Prostate gland (tissue), 2 donors: ENCODE results near the gene BPTF. TPM values are rescaled to one million over a fixed set of nuclear protein-coding genes. Genes with fewer than 3 reads are reported as not detected.
"Not testable (repeated sequence)": the region's sequence is repeated elsewhere in the genome, so short reads cannot be mapped to it uniquely, and the experiment has no call there.

Experiments
- DNase-seq: peaks from one replicate; pipeline ENCODE4 v3.0.0-alpha.2; 2019; ENCODE audit warnings: low spot score
- H3K27ac ChIP-seq, 2 donors: fragments of 200-600 bp; sonication (generic); 2 replicates each; pipeline ENCODE4 v1.5.1; 2017 to 2019
- H3K27me3 ChIP-seq: fragments of 200-600 bp; sonication (generic); replicated peaks from 2 replicates; pipeline ENCODE4 v1.5.1; 2019; ENCODE audit not compliant: insufficient read depth
- H3K36me3 ChIP-seq, 2 donors: fragments of 200-600 bp; sonication (generic); 1 replicate in 1 of 2; 2 replicates in 1 of 2; pipeline versions ENCODE4 v1.5.1 to v1.8.1; 2017 to 2019
- H3K4me1 ChIP-seq: fragments of 200-600 bp; sonication (generic); replicated peaks from 2 replicates; pipeline ENCODE4 v1.5.1; 2019
- H3K4me3 ChIP-seq, 2 donors: fragments of 200-600 bp; sonication (generic); 2 replicates each; pipeline ENCODE4 v1.5.1; 2017 to 2019
- H3K9me3 ChIP-seq: fragments of 200-600 bp; sonication (generic); 2 replicates; pipeline ENCODE4 v1.5.1; 2017
- POLR2A ChIP-seq: fragments of 450-650 bp; IDR thresholded peaks from one replicate; pipeline ENCODE4 v1.6.1; 2016; ENCODE audit warnings: antibody characterized with exemption, mild to moderate bottlenecking
- POLR2AphosphoS5 ChIP-seq: sonication (generic); formaldehyde crosslinking; IDR thresholded peaks from one replicate; pipeline ENCODE4 v1.6.1; 2017; ENCODE audit warnings: antibody characterized with exemption
- WGBS: methylation state at CpG from one replicate; pipeline ENCODE4 v1.1.5; 2018; 5-methylcytosine and 5-hydroxymethylcytosine counted together
- intact Hi-C: fragments of 100-400 bp; cut with DNase I; formaldehyde crosslinking; loops from one replicate; pipeline ENCODE4 v1.14.2; 2022
- total RNA-seq, 2 donors: library from RNA; depleted of rRNA; stranded (reverse); fragments of >200 nt; gene quantifications; one replicate each; pipeline ENCODE4 v1.1.0, GENCODE V29; 2016
- TF ChIP-seq, protein P1 (sequence below), 4 experiments: fragments of 200-600 bp in 2 of 4; fragments of 450-650 bp in 2 of 4; sonication (generic) in 2 of 4; IDR thresholded peaks; 1 replicate in 3 of 4; 2 replicates in 1 of 4; pipeline ENCODE4 v1.5.1; 2016 to 2019; ENCODE audit warnings: antibody characterized with exemption in 4 of 4, mild to moderate bottlenecking in 2 of 4, moderate library complexity in 2 of 4

Gene BPTF
- total RNA-seq, 2 donors from 2014 or later: 70.5 to 138 TPM

DNA sequence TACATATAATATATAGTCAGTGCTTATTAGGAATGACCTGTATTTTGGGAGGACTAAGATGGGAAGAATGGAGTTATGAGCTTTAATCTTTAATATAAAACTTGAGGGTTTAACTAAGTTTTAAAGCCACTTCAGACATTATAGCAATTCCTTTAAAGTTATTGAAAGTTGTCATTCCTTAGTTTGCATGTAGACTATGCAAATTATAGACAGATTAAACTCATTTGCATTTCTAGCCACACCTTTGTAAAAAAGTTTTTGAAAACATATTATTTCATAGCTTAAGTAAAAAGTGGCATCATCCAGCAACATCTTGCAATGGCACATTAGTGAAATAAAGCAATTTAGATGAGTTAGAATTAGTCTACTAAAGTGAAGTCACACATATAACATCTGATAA, 121.2 kb downstream of the BPTF start:
- Histone ChIP-seq H3K4me1 (peaks cover 3% of the 10 kb centered on the region), H3K9me3 (no peaks in the 10 kb centered on the region), H3K36me3 (peaks cover 3 to 27% of the 10 kb centered on the region in 2 donors), H3K27ac (no peak overlapping the region), H3K27me3 (no peaks in the 10 kb centered on the region), H3K4me3 (no peak overlapping the region)
- TF ChIP-seq POLR2AphosphoS5 (no peak), POLR2A (no peak)
- TF ChIP-seq, protein P1, sequence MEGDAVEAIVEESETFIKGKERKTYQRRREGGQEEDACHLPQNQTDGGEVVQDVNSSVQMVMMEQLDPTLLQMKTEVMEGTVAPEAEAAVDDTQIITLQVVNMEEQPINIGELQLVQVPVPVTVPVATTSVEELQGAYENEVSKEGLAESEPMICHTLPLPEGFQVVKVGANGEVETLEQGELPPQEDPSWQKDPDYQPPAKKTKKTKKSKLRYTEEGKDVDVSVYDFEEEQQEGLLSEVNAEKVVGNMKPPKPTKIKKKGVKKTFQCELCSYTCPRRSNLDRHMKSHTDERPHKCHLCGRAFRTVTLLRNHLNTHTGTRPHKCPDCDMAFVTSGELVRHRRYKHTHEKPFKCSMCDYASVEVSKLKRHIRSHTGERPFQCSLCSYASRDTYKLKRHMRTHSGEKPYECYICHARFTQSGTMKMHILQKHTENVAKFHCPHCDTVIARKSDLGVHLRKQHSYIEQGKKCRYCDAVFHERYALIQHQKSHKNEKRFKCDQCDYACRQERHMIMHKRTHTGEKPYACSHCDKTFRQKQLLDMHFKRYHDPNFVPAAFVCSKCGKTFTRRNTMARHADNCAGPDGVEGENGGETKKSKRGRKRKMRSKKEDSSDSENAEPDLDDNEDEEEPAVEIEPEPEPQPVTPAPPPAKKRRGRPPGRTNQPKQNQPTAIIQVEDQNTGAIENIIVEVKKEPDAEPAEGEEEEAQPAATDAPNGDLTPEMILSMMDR (IDR thresholded peaks at IDR 0.05): no peak
- DNase-seq: no peak
- intact Hi-C loops: no loop called here

- Histone ChIP-seq H3K27me3 (no peaks in the 10 kb centered on the region), H3K27ac (no peak overlapping the region), H3K4me3 (no peak overlapping the region), H3K4me1 (peaks cover 3% of the 10 kb centered on the region), H3K36me3 (peaks cover 3 to 25% of the 10 kb centered on the region in 2 donors), H3K9me3 (no peaks in the 10 kb centered on the region)
- WGBS: 90% methylated on average over 5 of the region's 5 CpGs
- intact Hi-C loops: no loop called here
- TF ChIP-seq, protein P1 (IDR thresholded peaks at IDR 0.05): no peak
- TF ChIP-seq POLR2A (no peak), POLR2AphosphoS5 (no peak)
- no peak for DNase-seq
Measured at GRCh38 chr17:67947325-67947813, 122.1 kb downstream of the BPTF start.

DNA sequence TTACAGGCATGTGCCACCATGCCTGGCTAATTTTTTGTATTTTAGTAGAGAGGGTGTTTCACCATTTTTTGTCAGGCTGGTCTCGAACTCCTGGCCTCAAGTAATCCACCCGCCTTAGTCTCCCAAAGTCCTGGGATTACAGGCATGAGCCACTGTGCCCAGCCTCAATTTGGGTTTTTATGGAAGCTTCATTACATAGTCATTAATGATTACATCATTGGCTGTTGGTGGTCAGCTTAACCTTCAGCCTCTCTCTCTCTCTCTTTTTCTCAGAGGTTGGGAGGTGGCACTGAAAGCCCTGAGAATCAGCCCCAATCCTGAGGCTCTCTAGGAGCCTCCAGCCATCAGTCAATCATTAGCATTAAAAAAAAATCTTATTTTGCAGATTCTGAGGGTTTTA, 125.6 kb downstream of the BPTF start:
- H3K4me3 ChIP-seq: no peak overlapping the region
- H3K4me1 ChIP-seq: peaks cover 3% of the 10 kb centered on the region
- 97% methylated on average over 2 of the region's 2 CpGs for WGBS
- H3K36me3 ChIP-seq: peaks cover 0 to 5% of the 10 kb centered on the region in 2 donors
- TF ChIP-seq, protein P1 (IDR thresholded peaks at IDR 0.05): no peak
- no peak for TF ChIP-seq POLR2A
- H3K27me3 ChIP-seq: no peaks in the 10 kb centered on the region
- no peaks in the 10 kb centered on the region for H3K9me3 ChIP-seq
- intact Hi-C loops: no loop called here
- H3K27ac ChIP-seq: no peak overlapping the region
- DNase-seq: no peak

DNA sequence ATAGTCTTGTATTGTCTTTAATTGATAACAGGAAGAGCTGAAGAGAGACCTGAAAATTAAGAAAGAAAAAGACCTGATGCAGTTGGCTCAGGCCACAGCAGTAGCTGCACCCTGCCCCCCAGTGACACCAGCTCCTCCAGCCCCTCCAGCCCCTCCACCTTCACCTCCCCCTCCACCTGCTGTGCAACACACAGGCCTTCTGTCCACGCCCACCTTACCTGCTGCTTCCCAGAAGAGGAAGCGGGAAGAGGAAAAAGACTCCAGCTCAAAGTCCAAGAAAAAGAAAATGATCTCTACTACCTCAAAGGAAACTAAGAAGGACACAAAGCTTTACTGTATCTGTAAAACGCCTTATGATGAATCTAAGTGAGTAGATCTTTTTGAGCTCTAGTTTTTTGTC, 134.2 kb downstream of the BPTF start:
- intact Hi-C loops: no loop called here
- no peaks in the 10 kb centered on the region for H3K36me3 ChIP-seq
- no peaks in the 10 kb centered on the region for H3K27me3 ChIP-seq
- no peaks in the 10 kb centered on the region for H3K9me3 ChIP-seq
- 90% methylated on average over 3 of the region's 3 CpGs for WGBS
- no peak for DNase-seq
- H3K4me1 ChIP-seq: no peaks in the 10 kb centered on the region
- H3K27ac ChIP-seq: no peak overlapping the region
- TF ChIP-seq, protein P1 (IDR thresholded peaks at IDR 0.05): no peak
- no peak for TF ChIP-seq POLR2A
- TF ChIP-seq POLR2AphosphoS5: no peak
- no peak overlapping the region for H3K4me3 ChIP-seq

- H3K27ac ChIP-seq, H3K27me3 ChIP-seq, DNase-seq, H3K9me3 ChIP-seq, H3K4me3 ChIP-seq, H3K36me3 ChIP-seq, H3K4me1 ChIP-seq: not testable (repeated sequence)
- WGBS: 44% methylated on average over 3 of the region's 3 CpGs
- intact Hi-C loops: loop anchor here (10.0 kb wide), 1 partner anchor 55 kb away; no protein-coding TSS in a partner anchor
Measured at GRCh38 chr17:67960276-67960675, 135.0 kb downstream of the BPTF start.

DNA sequence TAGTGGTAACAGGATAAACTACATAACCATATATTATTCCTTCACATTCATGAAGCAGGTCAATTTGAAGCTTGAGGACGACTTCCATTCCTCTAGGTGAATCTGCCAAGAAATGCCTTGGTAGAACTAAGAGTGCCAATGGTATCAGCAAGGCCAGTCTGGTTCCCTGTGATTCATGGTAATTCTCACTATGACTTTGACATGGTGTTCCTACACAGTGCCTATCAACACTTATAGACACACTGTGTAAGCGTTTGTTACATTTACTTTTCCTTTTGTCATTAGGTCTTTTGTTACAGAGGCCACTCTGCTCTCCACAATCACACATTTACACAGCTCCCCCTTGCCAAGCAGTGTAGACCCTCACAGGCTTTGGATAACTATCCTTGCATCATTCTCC, 136.9 kb downstream of the BPTF start:
- H3K4me3 ChIP-seq, H3K27ac ChIP-seq, H3K27me3 ChIP-seq, DNase-seq, H3K4me1 ChIP-seq, H3K9me3 ChIP-seq, H3K36me3 ChIP-seq: not testable (repeated sequence)
- WGBS: 64% methylated on average over 2 of the region's 2 CpGs
- intact Hi-C loops: loop anchor here (10.0 kb wide), 1 partner anchor 53 kb away; no protein-coding TSS in a partner anchor
